DMS 273 (cell line): ENCODE measurements around the gene MAP4.
"Not testable (repeated sequence)": the region's sequence is repeated elsewhere in the genome, so short reads cannot be mapped to it uniquely, and the experiment has no call there.

Source experiments
- DNase-seq: peaks from one replicate; lab custom pipeline; 2025; ENCODE audit not compliant: unreplicated experiment; lab: John Stamatoyannopoulos, UW

The MAP4 gene, protein sequence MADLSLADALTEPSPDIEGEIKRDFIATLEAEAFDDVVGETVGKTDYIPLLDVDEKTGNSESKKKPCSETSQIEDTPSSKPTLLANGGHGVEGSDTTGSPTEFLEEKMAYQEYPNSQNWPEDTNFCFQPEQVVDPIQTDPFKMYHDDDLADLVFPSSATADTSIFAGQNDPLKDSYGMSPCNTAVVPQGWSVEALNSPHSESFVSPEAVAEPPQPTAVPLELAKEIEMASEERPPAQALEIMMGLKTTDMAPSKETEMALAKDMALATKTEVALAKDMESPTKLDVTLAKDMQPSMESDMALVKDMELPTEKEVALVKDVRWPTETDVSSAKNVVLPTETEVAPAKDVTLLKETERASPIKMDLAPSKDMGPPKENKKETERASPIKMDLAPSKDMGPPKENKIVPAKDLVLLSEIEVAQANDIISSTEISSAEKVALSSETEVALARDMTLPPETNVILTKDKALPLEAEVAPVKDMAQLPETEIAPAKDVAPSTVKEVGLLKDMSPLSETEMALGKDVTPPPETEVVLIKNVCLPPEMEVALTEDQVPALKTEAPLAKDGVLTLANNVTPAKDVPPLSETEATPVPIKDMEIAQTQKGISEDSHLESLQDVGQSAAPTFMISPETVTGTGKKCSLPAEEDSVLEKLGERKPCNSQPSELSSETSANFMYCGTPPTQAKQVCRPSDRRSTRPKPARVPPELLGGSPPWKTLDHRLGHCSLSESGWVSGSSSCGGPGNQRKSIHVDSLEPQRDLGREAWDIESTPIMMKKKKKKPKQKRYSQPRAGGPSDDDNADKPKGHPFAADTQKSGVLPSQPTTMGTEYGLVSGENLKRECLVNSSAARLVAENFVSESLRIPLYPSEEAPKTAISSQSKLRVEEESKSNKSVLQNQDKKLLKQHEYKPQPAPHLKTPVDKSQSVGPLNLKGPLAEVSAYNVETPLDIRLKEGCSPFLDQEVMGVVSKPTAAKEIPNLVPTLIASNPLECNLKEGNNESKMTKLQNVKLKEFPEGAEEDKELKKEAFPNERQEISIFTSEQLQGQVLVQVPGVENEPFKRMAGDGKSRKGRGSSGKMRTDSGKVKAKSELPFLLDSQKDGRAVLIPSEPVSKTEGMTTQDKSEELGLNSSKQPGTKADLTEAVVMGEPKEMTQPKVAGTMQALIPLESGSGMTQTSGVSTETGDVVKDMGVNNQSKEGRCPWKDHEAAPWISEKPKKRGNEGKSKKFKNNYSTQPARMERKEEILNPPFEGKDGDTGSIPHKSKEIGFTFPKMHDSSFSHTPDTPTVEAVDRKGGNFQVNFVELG (N-terminal part only)

DNA sequence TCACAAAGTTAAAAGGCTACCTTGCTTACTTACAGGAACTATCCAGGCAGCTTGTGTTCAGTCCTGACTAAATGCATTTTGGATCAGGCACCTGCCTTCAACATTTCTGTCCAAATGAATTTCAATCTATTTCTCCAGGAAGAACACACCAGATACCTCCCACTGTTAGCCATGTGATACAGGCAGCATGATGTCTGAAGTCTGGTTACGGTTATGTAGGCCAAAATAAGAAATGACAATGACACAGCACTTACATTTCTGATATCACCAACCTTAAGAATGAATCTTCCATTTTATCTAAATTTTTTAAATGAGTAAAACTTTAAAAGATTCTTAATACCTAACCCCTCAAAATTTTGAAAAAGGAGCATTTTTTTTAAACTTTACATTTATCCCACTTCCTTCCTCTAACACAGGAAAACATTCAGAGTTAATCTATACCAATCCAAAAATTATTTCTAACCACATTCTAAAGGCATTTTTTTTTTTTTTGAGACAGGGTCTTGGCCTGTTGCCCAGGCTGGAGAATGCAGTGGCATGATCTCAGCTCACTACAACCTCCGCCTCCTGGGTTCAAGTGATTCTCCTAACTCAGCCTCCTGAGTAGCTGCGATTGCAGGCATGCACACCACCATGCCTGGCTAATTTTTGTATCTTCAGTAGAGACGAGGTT is at the start of gene MAP4:
MAP4 (minus strand) TSS at position 116 of the 673 bp plus-strand sequence. CDS start 17,556 bp downstream, outside the sequence.
- DNase-seq, result peak; percentile 6

DNA sequence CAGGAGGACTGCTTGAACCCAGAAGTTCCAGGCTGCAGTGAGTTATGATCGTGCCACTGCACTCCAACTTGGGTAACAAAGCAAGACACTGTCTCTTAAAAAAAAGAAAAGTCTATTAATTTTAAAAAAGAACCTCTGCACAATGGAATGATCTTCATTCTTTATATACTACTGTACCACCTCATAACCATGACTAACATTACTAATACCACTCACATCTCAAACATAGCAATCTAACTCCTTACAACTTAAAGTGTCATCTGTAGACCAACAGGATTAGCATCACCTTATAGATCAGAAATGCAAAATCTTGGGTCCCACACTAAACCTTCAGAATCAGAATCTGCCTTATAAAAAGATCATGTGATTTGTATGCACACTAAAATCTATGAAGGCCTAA is 48.8 kb upstream of the MAP4 start:
- no peak for DNase-seq

DNA sequence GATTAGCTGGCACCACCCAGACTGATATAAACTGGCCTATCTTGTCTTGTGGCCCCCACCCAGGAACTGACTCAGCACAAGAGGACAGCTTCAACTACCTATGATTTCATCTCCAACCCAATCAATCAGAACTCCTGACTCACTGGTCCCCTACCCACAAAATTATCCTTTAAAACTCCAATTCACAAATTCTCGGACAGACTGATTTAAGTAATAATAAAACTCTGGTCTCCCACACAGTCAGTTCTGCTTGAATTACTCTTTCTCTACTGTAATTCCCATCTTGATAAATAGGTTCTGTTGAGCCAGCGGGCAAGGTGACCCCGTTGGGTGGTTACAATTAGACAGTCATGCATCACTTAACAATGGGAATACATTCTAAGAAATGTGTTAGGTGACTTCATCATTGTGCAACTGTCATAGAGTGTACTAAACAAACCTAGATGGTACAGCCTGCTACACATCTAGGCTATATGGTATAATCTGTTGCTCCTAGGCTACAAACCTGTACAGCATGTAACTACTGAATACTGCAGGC is 48.1 kb upstream of the MAP4 start:
- no peak for DNase-seq

DNA sequence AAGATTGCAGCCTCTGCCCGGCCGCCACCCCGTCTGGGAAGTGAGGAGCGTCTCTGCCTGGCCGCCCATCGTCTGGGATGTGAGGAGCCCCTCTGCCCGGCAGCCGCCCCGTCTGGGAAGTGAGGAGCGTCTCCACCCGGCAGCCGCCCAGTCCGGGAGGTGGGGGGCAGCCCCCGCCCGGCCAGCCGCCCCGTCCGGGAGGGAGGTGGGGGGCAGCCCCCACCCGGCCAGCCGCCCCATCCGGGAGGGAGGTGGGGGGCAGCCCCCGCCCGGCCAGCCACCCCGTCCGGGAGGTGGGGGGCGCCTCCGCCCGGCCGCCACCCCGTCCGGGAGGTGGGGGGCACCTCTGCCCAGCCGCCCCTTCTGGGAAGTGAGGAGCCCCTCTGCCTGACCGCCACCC is 45.4 kb upstream of the MAP4 start:
- DNase-seq, result not testable (repeated sequence)

DNA sequence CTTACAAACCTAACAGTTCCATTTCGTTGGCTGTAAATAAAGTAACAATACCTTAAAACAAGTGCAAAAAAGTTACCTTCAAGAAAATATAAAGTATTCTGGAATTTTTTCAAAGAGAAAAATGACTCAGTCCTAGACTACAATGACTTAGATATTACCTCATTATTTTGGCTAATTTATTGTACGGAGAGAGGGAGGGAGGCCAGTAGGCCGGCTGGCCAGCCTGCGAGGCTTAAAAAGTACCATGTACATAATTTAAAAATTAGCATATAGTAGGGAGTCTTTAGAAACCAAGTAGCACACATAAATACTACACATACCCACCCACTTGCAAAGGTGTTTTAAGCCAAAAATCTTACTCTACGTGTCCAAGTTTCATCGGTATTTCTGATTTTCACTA is 41.9 kb upstream of the MAP4 start:
- DNase-seq, result no peak

DNA sequence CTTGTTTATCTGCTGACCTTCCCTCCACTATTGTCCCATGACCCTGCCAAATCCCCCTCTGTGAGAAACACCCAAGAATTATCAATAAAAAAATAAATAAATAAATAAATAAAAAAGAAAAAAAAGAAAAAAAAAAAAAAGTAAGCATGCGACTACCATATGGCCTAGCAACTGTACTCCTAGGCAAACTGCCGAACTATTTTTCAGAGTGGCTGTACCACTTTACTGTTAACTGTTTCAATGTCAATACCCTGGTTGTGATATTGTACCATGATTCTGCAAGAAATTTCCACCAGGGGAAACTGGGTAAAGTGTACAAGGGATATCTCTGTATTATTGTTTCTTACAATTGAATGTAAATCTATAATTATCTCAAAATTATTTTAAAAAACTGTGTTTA is 41.3 kb upstream of the MAP4 start:
- DNase-seq, result peak; percentile 49

DNA sequence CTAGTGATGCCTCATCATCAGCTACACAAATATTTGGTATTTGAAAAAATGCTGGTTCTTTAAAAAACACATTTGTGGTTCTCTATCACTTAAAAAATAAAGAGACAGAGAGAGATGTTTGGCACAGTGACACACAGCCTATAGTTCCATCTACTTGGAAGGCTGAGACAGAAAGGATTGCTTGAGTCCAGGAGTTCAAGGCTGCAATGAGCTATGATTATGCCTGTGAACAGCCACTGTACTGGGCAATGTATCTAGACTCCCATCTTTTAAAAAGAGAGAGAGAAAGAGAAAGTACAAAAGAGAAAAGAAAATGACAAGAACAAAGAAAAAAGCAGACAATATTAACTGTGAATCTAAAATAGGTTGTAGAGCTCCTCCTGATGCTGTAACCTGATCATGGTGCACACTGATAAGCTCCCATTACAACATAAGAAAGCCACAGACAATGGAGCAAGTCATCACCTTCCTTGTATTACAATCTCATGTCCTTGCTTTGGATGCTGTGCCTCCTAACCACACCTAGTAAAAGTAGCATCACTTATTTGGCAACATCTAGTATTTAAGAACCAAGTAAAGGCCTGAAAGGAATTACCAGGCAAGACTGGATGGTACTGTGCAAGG is 31.7 kb upstream of the MAP4 start:
- DNase-seq, result peak; percentile 19

DNA sequence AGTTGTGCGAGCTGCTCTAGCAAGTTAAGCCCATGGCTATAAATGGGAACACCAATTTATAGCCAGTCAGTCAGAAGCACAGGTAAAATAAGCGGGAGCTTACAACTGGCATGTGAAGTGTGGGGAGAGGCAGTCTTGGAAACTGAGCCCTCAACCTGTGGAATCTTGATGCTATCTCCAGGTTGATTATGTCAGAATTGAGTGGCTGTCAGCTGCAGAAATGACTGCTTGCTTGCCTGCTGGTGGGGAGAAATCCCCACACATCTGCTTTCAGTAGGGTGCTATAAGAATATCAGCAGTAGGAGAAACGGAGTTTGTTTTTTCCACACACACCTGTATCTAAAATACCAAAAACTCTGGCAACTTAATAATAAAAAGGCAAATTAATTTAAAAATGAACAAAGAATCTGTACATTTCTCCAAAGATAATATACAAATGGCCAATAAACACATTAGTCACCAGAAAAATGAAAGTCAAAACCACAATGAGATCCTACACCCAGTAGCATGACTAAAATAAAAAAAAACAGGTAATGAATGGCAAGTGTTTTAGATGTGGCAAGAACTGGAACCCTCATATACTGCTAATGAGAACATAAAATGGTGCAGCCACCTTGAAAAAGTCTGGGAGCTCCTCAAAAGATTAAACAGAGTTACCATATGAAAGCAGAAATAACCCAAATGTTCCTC is 26.0 kb upstream of the MAP4 start:
- no peak for DNase-seq

DNA sequence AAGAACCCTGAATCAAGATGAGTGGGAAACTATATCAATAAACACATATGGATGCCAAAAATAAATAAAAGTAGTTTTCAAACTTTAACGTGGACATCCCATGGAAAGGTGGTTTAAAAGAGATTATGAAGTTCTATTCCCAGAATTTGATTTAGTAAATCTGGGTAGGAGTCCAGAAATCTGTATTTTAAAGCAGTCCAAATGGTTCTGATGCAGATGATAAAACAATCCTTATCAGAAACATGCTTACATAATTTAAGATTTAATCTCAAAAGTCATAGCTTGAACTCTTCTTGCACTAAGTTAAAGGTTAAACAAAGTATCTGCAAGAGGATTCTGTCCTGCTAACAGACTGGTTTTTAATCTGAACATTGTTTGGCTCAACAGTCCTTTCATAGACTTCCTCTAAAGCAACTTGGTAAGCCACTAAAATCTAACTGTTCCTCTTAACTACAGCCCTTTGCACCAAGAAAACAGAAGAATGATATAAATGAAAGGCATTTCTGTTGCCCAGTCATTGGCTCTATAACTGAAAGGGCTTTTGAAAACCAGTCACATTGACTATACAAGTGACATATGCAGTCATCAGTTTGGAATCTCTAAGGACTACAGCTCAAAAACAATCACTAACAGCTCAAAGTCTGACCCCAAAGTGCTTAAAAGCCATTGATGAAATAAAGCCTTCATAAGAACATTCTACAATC is 23.4 kb upstream of the MAP4 start:
- DNase-seq, result no peak

DNA sequence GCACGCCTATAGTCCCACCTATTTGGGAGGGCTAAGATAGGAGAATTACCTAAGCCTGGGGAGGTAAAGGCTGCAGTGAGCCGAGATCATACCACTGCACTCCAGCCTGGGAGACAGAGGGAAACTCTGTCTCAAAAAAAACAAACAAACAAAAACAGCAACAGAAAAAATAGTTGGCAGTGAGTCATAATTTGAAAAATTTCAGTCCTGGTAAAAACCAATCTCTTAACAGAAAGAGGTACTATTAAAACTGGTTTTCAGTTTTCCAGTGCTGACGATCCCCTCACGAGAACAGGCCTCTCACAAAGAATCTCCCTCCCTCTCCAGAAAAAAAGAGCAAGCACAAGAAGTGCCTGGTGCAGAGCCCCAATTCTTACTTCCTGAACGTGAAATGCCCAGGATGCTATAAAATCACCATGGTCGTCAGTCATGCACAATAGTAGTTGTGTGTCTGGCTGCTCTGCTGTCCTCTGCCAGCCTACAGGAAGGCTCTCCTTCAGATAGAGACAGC is 22.8 kb upstream of the MAP4 start:
- no peak for DNase-seq

DNA sequence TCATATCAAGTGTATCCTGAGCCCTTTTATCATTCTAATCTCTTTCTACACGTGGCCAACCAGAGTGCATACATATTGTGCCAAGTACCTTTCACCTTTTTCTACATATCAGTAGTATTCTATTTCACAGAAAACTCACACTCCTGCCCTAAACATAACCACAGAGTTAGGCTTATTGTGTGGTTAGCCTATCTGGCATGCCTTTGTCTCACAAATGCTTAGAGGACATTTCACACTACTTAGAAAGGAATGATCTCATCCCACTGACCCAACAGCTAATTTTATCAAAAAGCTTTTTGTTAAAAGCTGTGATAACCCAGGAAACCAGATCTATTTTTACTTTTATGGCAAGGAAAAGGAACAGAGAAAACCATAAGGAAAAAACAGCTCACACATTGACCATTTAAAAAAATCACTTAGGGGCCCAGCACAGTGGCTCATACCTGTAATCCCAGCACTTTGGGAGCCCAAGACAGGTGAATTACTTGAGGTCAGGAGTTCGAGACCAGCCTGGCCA is 17.8 kb upstream of the MAP4 start:
- no peak for DNase-seq

DNA sequence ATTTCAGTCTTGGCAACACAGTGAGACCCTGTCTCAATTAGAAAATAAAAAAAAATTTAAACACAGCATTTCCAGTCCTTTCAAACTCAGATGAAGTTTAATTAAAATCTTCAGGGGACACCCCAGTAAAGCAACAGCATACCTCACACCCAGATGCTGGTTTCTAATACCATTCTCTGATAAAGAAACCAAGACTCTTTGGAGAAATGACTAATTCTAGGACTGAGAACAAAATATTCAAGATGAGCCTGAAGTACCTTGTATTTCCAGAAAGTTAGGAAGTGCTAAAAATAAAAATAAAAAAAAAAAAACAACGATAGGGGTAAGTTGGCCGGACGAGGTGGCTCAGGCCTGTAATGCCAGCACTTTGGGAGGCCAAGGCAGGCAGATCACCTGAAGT is 14.0 kb upstream of the MAP4 start:
- DNase-seq, result no peak

DNA sequence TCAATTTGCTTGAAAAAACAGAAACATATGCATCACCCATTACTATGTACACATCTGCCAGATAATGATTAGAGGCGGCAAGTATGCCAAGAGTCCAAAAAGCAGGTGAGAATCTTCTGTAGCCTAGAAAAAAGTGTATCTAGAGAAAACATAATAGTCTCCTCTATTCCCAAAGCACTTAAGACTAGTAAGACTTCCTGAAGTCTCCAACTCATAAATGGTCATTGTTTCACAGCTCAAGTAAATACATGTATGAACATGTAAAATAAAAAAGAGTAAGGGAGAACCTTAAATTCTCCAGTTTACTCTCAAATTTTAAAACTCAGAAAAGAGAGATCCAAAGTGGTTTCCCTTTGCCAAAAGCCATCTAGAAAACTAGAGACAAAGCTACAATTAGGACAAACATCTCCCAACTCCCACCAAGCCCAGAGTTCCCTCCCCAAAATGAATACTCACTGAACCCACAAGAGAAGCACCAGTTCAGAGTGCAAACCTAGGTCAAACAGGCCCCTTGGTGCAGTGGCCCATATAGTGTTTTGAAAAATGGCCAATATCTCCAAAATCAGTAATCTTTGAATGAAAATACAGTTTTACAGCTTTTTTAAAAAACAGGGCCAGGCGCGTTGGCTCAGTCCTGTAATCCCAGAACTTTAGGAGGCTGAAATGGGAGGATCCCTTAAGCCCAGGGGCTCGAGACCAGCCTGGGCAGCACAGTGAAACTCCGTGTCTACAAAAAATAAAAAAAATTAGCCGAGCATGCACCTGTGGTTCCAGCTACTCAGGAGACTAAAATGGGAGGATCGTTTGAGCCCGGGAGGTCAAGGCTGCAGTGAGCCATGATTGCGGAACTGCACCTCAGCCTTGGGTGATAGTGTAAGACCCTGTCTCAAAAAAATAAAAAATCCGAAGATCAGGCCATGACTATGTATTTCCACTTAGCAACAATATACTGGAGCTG is 11.0 kb upstream of the MAP4 start:
- DNase-seq, result no peak

DNA sequence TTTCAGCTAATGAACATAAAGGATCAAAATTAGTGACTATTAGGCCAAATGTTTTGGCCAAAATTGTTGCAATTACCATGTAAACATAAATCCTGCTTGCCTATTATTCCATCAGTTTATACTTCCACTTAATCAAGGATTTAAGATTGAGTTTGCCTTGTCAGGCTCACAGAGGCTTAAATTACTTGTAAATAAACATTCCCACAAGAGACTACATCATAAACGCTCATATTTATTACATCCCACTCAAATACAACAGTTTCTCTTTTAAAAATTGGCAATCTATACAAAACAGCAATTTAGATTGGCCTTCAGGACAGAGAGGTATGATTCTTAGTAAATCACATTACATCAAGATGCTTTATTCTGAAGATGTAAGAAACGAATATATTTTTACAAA is 9.9 kb upstream of the MAP4 start:
- DNase-seq, result no peak

DNA sequence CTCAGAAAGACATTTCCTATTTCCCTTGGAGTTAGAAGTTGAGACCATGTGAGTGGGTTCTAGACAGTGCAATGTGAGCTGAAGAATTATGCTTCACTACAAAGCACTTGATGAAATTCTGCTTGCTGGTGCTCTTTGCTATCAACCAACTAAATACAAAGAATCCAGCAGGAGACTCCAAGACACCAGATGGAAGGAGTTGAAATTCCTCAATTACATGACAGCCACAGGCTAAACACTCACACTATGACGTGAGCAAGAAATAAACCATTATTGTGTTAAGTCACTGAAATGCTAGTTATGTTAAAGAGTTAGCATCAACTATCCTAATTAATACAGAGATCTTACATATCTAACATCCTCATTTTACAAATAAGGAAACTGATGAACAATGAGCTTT is 8.2 kb upstream of the MAP4 start:
- DNase-seq, result no peak

DNA sequence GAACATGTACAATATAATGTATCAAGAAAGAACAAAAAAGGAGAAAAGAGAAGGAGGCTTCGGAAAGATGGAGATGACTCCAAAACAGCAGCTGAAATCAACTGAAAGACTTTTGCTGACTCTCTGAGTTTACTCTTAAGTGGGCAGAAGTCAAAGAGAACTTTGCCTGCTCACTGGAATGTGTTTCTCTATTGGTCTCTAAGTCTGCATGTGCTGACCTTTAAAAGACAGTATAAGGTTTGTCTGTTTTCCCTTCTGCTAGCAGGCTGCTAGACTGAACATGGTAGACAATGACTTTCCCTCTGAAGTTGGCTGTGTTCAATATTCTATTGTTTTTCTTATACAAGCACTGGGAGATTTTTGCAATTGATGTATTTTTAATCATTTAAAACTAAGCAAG is 7.2 kb upstream of the MAP4 start:
- DNase-seq, result no peak

DNA sequence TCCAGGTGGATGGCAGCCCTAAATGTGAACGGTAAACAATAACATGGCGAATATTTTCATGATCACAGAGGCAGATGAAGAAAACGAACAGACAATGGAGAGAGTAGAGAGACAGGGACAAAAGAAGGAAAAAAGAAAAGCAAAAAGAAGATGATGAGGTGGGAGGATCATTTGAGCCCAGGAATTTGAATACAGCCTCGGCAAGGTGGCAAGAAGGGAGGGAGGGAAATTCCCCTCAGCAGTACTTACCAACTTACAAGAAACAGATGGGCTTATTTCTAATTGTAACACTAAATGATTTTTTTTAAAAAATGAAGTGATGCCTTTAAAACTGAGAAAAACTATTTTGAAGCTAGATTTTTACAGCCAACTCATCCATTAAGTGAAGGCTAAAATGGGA is 6.0 kb upstream of the MAP4 start:
- no peak for DNase-seq
